Colonic mucosa (tissue), 4 donors: ENCODE data around the gene SUFU. TPM values are rescaled to one million over a fixed set of nuclear protein-coding genes. Genes with fewer than 3 reads are reported as not detected.

ENCODE experiments used
- DNase-seq: peaks from one replicate; pipeline ENCODE4 v3.0.0-alpha.2; 2020
- H3K27ac ChIP-seq: fragments of 200-600 bp; one replicate; pipeline ENCODE4 v1.8.0; 2021
- H3K27me3 ChIP-seq: fragments of 200-600 bp; one replicate; pipeline ENCODE4 v1.8.0; 2021
- H3K36me3 ChIP-seq: fragments of 200-600 bp; one replicate; pipeline ENCODE4 v1.8.0; 2021
- H3K4me1 ChIP-seq: fragments of 200-600 bp; one replicate; pipeline ENCODE4 v1.8.0; 2021; ENCODE audit warnings: mild to moderate bottlenecking
- H3K4me3 ChIP-seq: fragments of 200-600 bp; one replicate; pipeline ENCODE4 v1.8.0; 2021
- H3K9ac ChIP-seq, 2 donors: one replicate each; pipeline ENCODE4 v1.7.0; 2013; ENCODE audit warnings: control low read depth in 2 of 2, low read depth in 2 of 2, low read length in 2 of 2
- H3K9me3 ChIP-seq: fragments of 200-600 bp; one replicate; pipeline ENCODE4 v1.8.0; 2021
- intact Hi-C: fragments of 100-400 bp; cut with DNase I; formaldehyde crosslinking; loops from one replicate; pipeline ENCODE4 v1.14.1; 2022
- total RNA-seq, 2 donors: library from RNA; stranded (reverse); fragmentation: NEBNext Ultra II Directional in 1 of 2; extraction: Animal tissue kit (Norgen Biotek cat#: 25700) in 1 of 2; gene quantifications; one replicate each; pipeline ENCODE4 v1.2.1, GENCODE V29; 2021
- TF ChIP-seq, protein P1 (sequence below): fragments of 200-600 bp; IDR thresholded peaks from one replicate; pipeline ENCODE4 v1.8.0; 2022; ENCODE audit warnings: antibody characterized with exemption, mild to moderate bottlenecking
- donor health status: healthy.
- donor health status: DM: no; HTN: no; CAD: no.
- donor health status: DM: no; HTN: no; CAD: no.

SUFU gene
- total RNA-seq, 2 donors from 2014 or later = 7.6 to 8.6 TPM

DNA sequence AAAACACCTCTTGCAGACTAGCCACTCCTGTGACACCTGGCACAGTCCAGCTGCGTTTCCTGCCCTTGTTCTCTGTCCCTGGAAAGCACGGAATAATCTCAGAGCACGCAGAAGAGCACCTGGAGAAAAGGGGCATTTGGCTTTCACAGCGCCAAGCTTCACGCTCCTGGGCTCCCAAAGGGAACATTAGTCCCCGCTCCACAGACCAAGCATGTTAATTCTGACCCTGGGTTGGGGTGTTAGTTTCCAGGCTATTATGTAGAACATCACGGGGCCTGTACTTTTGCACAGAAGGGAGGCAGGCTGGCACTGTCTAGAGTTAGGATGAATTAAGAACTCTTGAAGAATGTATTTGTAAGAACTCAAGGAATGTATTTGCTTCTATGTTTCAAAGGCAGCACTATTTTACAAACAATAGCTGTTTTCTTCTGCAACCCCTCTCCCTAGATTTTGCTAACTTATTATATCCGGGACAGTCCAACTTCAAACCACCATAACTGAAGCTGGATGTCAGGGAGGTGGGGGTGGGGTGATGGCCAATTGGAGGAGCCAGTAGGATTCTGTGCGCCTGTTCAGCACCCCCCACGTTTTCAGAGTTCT is 78.3 kb downstream of the SUFU start:
- H3K4me3 ChIP-seq = no peak overlapping the region
- no peak overlapping the region for H3K27ac ChIP-seq
- DNase-seq = no peak
- intact Hi-C loops = loop anchor here (2.0 kb wide), 1 partner anchor 77 kb away; no protein-coding TSS in a partner anchor
- no peaks in the 10 kb centered on the region for H3K9me3 ChIP-seq
- TF ChIP-seq, protein P1, sequence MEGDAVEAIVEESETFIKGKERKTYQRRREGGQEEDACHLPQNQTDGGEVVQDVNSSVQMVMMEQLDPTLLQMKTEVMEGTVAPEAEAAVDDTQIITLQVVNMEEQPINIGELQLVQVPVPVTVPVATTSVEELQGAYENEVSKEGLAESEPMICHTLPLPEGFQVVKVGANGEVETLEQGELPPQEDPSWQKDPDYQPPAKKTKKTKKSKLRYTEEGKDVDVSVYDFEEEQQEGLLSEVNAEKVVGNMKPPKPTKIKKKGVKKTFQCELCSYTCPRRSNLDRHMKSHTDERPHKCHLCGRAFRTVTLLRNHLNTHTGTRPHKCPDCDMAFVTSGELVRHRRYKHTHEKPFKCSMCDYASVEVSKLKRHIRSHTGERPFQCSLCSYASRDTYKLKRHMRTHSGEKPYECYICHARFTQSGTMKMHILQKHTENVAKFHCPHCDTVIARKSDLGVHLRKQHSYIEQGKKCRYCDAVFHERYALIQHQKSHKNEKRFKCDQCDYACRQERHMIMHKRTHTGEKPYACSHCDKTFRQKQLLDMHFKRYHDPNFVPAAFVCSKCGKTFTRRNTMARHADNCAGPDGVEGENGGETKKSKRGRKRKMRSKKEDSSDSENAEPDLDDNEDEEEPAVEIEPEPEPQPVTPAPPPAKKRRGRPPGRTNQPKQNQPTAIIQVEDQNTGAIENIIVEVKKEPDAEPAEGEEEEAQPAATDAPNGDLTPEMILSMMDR = no peak
- no peaks in the 10 kb centered on the region for H3K36me3 ChIP-seq
- no peaks in the 10 kb centered on the region for H3K4me1 ChIP-seq
- H3K27me3 ChIP-seq = no peaks in the 10 kb centered on the region
- H3K9ac ChIP-seq = no peak overlapping the region

DNA sequence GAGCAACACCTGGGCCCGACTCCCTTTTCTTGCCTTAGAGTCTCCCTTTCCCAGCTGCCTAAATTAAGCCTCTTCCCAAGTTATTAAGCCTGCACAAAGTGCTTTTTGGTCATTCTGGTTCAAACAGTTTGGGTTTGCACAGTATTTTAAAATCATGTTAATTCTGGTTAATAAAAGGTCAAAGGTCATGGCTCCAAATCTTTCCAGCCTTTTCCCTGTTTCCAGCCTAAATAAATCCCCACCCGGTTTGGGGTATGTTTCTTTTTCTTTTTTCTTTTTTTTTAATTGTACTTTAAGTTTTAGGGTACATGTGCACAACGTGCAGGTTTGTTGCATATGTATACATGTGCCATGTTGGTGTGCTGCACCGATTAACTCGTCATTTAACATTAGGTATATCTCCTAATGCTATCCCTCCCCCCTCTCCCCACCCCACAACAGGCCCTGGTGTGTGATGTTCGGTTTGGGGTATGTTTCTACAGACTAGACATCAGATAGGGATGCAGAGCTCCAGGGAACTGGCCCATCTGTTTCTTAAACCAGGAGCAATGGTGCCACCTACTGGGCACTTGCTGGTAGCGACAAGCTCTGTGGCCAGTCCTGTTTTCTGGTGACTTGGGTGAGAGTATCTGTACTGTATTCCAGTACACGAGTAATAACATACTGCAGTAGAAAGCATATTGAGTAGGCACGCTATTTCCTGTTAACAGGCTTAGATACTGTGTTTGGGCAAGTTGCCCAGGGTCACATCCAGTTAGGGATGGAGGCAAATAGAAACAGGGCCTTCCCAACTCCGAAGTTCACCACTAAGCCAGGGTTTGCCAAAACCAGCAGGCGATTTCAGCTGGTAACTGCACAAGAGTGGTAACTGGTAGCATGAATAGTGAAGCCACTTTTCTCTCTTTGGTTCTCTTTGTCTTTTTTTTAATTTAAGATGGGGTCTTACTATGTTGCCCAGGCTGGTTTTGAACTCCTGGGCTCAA is 80.0 kb downstream of the SUFU start:
- intact Hi-C loops = loop anchor here (2.0 kb wide), 1 partner anchor 79 kb away; no protein-coding TSS in a partner anchor
- TF ChIP-seq, protein P1 = peak; percentile 71

DNA sequence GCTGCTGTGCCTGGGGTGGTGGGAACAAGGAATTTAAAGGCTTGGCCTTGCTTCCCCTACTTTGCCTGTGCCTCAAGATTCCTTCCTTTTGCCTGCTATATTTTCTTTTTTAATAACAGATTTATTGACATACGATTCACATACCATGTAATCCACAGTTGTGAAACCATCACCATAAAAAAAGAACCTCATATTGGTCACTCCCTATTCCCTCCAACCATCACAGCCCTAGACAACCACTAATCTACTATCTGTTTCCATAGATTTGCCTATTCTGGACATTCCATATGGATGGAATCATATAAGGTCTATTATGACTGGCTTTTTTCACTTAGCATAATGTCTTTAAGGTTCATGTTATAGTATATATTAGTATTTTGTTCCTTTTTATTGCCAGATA is 81.3 kb downstream of the SUFU start:
- Histone ChIP-seq H3K27me3 (no peaks in the 10 kb centered on the region), H3K4me1 (no peaks in the 10 kb centered on the region), H3K27ac (no peak overlapping the region), H3K9me3 (no peaks in the 10 kb centered on the region), H3K36me3 (no peaks in the 10 kb centered on the region), H3K4me3 (no peak overlapping the region), H3K9ac (no peak overlapping the region)
- intact Hi-C loops = no loop called here
- TF ChIP-seq, protein P1 = no peak
- no peak for DNase-seq

More for the DNA sequence above, 80.0 kb downstream of the SUFU start:
- peak; percentile 85 for DNase-seq
- Histone ChIP-seq H3K27me3 (no peaks in the 10 kb centered on the region), H3K36me3 (no peaks in the 10 kb centered on the region), H3K27ac (no peak overlapping the region), H3K4me1 (no peaks in the 10 kb centered on the region), H3K9ac (no peak overlapping the region), H3K9me3 (no peaks in the 10 kb centered on the region), H3K4me3 (no peak overlapping the region)

DNA sequence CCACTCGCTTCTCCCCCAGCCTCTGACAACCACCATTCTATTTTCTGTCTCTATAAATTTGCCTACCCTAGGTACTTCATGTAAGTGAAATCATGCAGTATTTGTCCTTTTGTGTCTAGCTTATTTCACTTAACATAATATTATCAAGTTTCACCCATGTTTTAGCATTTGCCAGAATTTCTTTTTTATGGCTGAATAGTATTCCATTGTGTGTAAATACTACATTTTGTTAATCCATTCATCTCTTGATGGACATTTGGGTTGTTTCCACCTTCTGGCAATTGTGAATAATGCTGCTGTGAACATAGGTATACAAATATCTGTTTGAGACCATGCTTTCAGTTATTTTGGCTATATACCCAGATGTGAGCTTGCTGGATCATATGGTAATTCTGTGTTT is 83.1 kb downstream of the SUFU start:
- Histone ChIP-seq H3K27me3 (no peaks in the 10 kb centered on the region), H3K9ac (no peak overlapping the region), H3K36me3 (no peaks in the 10 kb centered on the region), H3K9me3 (no peaks in the 10 kb centered on the region), H3K27ac (no peak overlapping the region), H3K4me3 (no peak overlapping the region), H3K4me1 (no peaks in the 10 kb centered on the region)
- TF ChIP-seq, protein P1 = no peak
- intact Hi-C loops = no loop called here
- no peak for DNase-seq

DNA sequence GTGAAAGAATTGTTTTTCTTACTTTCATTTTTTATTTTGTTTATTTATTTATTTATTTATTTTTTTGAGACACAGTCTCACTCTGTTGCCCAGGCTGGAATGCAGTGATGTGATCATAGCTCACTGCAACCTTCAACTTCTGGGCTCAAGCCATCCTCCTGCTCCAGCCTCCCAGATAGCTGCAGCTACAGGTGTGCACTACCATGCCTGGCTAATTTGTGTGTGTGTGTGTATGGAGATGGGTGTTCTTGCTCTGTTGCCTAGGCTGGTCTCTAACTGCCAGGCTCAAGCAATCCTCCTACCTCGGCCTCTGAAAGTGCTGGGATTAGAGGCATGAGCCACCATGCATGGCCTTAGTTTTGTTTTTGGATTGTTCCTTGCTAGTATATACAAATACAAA is 85.1 kb downstream of the SUFU start:
- Histone ChIP-seq H3K36me3 (no peaks in the 10 kb centered on the region), H3K4me3 (no peak overlapping the region)
- intact Hi-C loops = no loop called here

More for the DNA sequence above, 85.1 kb downstream of the SUFU start:
- Histone ChIP-seq H3K9ac (no peak overlapping the region), H3K27me3 (no peaks in the 10 kb centered on the region), H3K9me3 (no peaks in the 10 kb centered on the region), H3K27ac (no peak overlapping the region), H3K4me1 (no peaks in the 10 kb centered on the region)
- TF ChIP-seq, protein P1 = no peak
- DNase-seq = no peak
